Hepatocyte (in vitro differentiated cells): ENCODE data around the gene NIPAL3. TPM values are rescaled to one million over a fixed set of nuclear protein-coding genes. Genes with fewer than 3 reads are reported as not detected.

Source experiments
- DNase-seq: peaks from one replicate; pipeline ENCODE4 v3.0.0-alpha.2; 2016; ENCODE audit warnings: low spot score
- H2AFZ ChIP-seq: fragments of 200-600 bp; sonication (generic); 2 replicates; pipeline ENCODE4 v1.6.0; 2016; ENCODE audit warnings: antibody characterized with exemption, mild to moderate bottlenecking
- H3K27ac ChIP-seq: fragments of 200-600 bp; sonication (generic); 2 replicates; pipeline ENCODE4 v1.5.1; 2016; ENCODE audit warnings: mild to moderate bottlenecking
- H3K27me3 ChIP-seq: fragments of 200-600 bp; sonication (generic); 2 replicates; pipeline ENCODE4 v1.6.1; 2016
- H3K36me3 ChIP-seq: fragments of 200-600 bp; sonication (generic); replicated peaks from 2 replicates; pipeline ENCODE4 v1.5.1; 2016; ENCODE audit warnings: low read depth; ENCODE audit not compliant: insufficient read depth
- H3K4me1 ChIP-seq: fragments of 200-600 bp; sonication (generic); 2 replicates; pipeline ENCODE4 v1.5.1; 2016; ENCODE audit warnings: mild to moderate bottlenecking, moderate library complexity; ENCODE audit not compliant: insufficient read depth
- H3K4me2 ChIP-seq: fragments of 200-600 bp; sonication (generic); 2 replicates; pipeline ENCODE4 v1.6.0; 2016
- H3K4me3 ChIP-seq: fragments of 200-600 bp; sonication (generic); 2 replicates; pipeline ENCODE4 v1.5.1; 2016; ENCODE audit warnings: mild to moderate bottlenecking
- H3K79me2 ChIP-seq: fragments of 200-600 bp; sonication (generic); 2 replicates; pipeline ENCODE4 v1.6.0; 2017; ENCODE audit warnings: mild to moderate bottlenecking
- H3K9me2 ChIP-seq: fragments of 200-600 bp; sonication (generic); replicated peaks from 2 replicates; pipeline ENCODE4 v1.6.0; 2017; ENCODE audit warnings: mild to moderate bottlenecking; ENCODE audit not compliant: insufficient read depth
- H3K9me3 ChIP-seq: fragments of 200-600 bp; sonication (generic); 2 replicates; pipeline ENCODE4 v1.5.1; 2016; ENCODE audit warnings: low read depth, mild to moderate bottlenecking
- H4K20me1 ChIP-seq: fragments of 200-600 bp; sonication (generic); 2 replicates; pipeline ENCODE4 v1.6.0; 2016; ENCODE audit warnings: mild to moderate bottlenecking; ENCODE audit not compliant: insufficient read depth, poor library complexity, severe bottlenecking
- CTCF ChIP-seq: fragments of 200-600 bp; sonication (generic); IDR thresholded peaks from 2 replicates; pipeline ENCODE4 v1.5.1; 2016; ENCODE audit warnings: antibody characterized with exemption, mild to moderate bottlenecking; ENCODE audit not compliant: poor library complexity
- EZH2 ChIP-seq: fragments of 200-600 bp; sonication (generic); IDR thresholded peaks from 2 replicates; pipeline ENCODE4 v1.6.1; 2016; ENCODE audit warnings: antibody characterized with exemption, mild to moderate bottlenecking, borderline replicate concordance
- EZH2phosphoT487 ChIP-seq: fragments of 200-600 bp; sonication (generic); IDR thresholded peaks from one replicate; pipeline ENCODE4 v1.6.1; 2018; ENCODE audit warnings: antibody characterized with exemption, mild to moderate bottlenecking, low read depth, moderate library complexity; ENCODE audit not compliant: unreplicated experiment, severe bottlenecking
- WGBS: methylation state at CpG from one replicate; pipeline ENCODE4 v1.1.6; 2016; ENCODE audit warnings: low lambda C conversion rate; ENCODE audit errors: missing lambda C conversion rate; 5-methylcytosine and 5-hydroxymethylcytosine counted together
- polyA plus RNA-seq: library from polyadenylated mRNA; unstranded; fragments of >200 nt; fragmentation: Nextera tagmentation; extraction: Ambion mirVana; gene quantifications from 2 replicates; pipeline ENCODE4 v1.2.1, GENCODE V29; 2016
- total RNA-seq: library from RNA; depleted of rRNA; stranded (reverse); fragments of >200 nt; gene quantifications from 2 replicates; pipeline ENCODE4 v1.2.3, GENCODE V29; 2014

Gene NIPAL3
- total and polyA plus RNA-seq, 2 experiments from 2014 or later: 26.6 to 27.3 TPM

- WGBS: 96% methylated on average over 1 of the region's 1 CpG
- Histone ChIP-seq H3K4me2 (no peak overlapping the region), H2AFZ (no peak overlapping the region), H3K9me3 (no peaks in the 10 kb centered on the region), H3K36me3 (no peaks in the 10 kb centered on the region), H3K9me2 (no peaks in the 10 kb centered on the region), H3K27ac (no peak overlapping the region), H3K27me3 (no peaks in the 10 kb centered on the region), H3K4me1 (no peaks in the 10 kb centered on the region), H3K4me3 (no peak overlapping the region), H4K20me1 (no peaks in the 10 kb centered on the region), H3K79me2 (no peaks in the 10 kb centered on the region)
- DNase-seq: no peak
- TF ChIP-seq EZH2phosphoT487 (no peak), CTCF (no peak), EZH2 (no peak)
These were observed 11.9 kb downstream of the NIPAL3 start for GRCh38 chr1:24427545-24427862.

DNA sequence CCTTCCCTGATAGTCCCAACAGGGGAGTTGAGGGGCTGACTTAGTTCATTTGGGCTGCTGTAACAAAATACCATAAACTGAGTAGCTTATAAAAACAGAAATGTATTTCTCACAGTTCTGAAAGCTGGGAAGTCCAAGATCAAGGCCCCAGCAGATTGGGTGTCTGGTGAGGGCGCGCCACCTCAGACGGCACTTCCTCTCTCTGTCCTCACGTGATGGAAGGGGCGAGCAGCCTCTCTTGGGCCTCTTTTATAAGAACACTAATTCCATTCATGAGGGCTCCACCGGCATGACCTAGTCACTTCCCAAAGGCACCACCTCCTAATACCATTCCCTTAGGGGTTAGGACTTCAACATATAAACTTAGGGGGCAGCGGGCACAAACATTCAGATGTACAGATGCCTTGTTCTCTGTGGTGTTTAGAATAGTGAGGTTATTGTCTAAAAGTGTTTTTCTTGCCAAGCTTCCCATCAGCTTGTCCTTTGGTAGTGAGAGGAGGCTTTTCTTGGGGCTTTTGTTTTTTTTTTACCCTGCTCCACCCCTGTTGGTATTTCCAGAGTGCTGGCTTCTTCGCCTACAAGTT is 20.3 kb downstream of the NIPAL3 start:
- Histone ChIP-seq H3K4me2 (no peak overlapping the region), H3K9me3 (no peaks in the 10 kb centered on the region), H3K9me2 (no peaks in the 10 kb centered on the region), H3K79me2 (no peaks in the 10 kb centered on the region), H2AFZ (no peak overlapping the region), H4K20me1 (no peaks in the 10 kb centered on the region), H3K4me3 (no peak overlapping the region), H3K36me3 (no peaks in the 10 kb centered on the region), H3K27me3 (no peaks in the 10 kb centered on the region), H3K27ac (no peak overlapping the region), H3K4me1 (no peaks in the 10 kb centered on the region)
- WGBS: 84% methylated on average over 8 of the region's 8 CpGs
- no peak for DNase-seq
- TF ChIP-seq EZH2phosphoT487: no peak
- no peak for TF ChIP-seq EZH2
- TF ChIP-seq CTCF: no peak

GRCh38 chr1:24437631-24438396 is 22.2 kb downstream of the NIPAL3 start:
- H3K4me2 ChIP-seq: no peak overlapping the region
- H4K20me1 ChIP-seq: no peaks in the 10 kb centered on the region
- H3K27me3 ChIP-seq: no peaks in the 10 kb centered on the region
- no peaks in the 10 kb centered on the region for H3K79me2 ChIP-seq
- no peaks in the 10 kb centered on the region for H3K9me2 ChIP-seq
- no peaks in the 10 kb centered on the region for H3K36me3 ChIP-seq
- no peak for TF ChIP-seq CTCF
- TF ChIP-seq EZH2: no peak
- TF ChIP-seq EZH2phosphoT487: no peak
- H3K4me1 ChIP-seq: no peaks in the 10 kb centered on the region
- no peak overlapping the region for H2AFZ ChIP-seq
- H3K4me3 ChIP-seq: no peak overlapping the region
- 91% methylated on average over 9 of the region's 9 CpGs for WGBS
- no peak overlapping the region for H3K27ac ChIP-seq
- DNase-seq: no peak
- H3K9me3 ChIP-seq: no peaks in the 10 kb centered on the region
